GM12878 (cell line): ENCODE data around the gene C1QL4.
"Not testable (repeated sequence)": the region's sequence is repeated elsewhere in the genome, so short reads cannot be mapped to it uniquely, and the experiment has no call there.

ENCODE experiments used
- PAX8 ChIP-seq: fragments of 450-650 bp; IDR thresholded peaks from 2 replicates; pipeline ENCODE4 v1.6.1; 2017; ENCODE audit warnings: mild to moderate bottlenecking, moderate library complexity
- POLR2AphosphoS5 ChIP-seq: IDR thresholded peaks from 2 replicates; pipeline ENCODE4 v1.6.1; 2011; ENCODE audit warnings: mild to moderate bottlenecking, low read length, inconsistent platforms
- TF ChIP-seq, protein P1 (sequence below), 3 experiments: IDR thresholded peaks in 2 of 3; conservative IDR thresholded peaks in 1 of 3; 2 replicates each; pipeline ENCODE4 v1.5.1; 2011; ENCODE audit warnings: low read depth in 3 of 3, low read length in 3 of 3, mild to moderate bottlenecking in 3 of 3, control low read depth in 2 of 3, moderate library complexity in 2 of 3, inconsistent platforms in 1 of 3, mixed read lengths in 1 of 3; ENCODE audit not compliant: control insufficient read depth in 2 of 3, insufficient read depth in 1 of 3; ENCODE audit errors: extremely low read depth in 1 of 3
- TF ChIP-seq, protein P2 (sequence below): fragments of 450-650 bp; IDR thresholded peaks from 2 replicates; pipeline ENCODE4 v1.6.1; 2017; ENCODE audit warnings: antibody characterized with exemption, mild to moderate bottlenecking, moderate library complexity

DNA sequence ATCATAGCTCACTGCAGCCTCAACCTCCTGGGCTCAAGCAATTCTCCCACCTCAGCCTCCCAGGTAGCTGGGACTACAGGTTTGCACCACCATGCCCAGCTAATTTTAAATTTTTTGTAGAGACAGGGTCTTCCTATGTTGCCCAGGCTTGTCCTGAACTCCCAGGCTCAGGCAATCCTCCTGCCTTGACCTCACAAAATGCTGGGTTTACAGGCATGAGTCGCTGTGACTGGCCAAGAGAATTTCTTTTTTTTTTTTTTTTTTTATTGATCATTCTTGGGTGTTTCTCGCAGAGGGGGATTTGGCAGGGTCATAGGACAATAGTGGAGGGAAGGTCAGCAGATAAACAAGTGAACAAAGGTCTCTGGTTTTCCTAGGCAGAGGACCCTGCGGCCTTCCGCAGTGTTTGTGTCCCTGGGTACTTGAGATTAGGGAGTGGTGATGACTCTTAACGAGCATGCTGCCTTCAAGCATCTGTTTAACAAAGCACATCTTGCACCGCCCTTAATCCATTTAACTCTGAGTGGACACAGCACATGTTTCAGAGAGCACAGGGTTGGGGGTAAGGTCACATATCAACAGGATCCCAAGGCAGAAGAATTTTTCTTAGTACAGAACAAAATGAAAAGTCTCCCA is 54.1 kb downstream of the C1QL4 start:
- TF ChIP-seq PAX8, POLR2AphosphoS5: not testable (repeated sequence)
- TF ChIP-seq, protein P1, sequence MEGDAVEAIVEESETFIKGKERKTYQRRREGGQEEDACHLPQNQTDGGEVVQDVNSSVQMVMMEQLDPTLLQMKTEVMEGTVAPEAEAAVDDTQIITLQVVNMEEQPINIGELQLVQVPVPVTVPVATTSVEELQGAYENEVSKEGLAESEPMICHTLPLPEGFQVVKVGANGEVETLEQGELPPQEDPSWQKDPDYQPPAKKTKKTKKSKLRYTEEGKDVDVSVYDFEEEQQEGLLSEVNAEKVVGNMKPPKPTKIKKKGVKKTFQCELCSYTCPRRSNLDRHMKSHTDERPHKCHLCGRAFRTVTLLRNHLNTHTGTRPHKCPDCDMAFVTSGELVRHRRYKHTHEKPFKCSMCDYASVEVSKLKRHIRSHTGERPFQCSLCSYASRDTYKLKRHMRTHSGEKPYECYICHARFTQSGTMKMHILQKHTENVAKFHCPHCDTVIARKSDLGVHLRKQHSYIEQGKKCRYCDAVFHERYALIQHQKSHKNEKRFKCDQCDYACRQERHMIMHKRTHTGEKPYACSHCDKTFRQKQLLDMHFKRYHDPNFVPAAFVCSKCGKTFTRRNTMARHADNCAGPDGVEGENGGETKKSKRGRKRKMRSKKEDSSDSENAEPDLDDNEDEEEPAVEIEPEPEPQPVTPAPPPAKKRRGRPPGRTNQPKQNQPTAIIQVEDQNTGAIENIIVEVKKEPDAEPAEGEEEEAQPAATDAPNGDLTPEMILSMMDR (IDR thresholded peaks at IDR 0.05 in 2 of 3, conservative IDR thresholded peaks at IDR 0.05 in 1 of 3; ENCODE audit: control insufficient read depth in 2 of 3, extremely low read depth in 1 of 3, insufficient read depth in 1 of 3, low read depth in 3 of 3, low read length in 3 of 3) = not testable (repeated sequence)
- TF ChIP-seq, protein P2, sequence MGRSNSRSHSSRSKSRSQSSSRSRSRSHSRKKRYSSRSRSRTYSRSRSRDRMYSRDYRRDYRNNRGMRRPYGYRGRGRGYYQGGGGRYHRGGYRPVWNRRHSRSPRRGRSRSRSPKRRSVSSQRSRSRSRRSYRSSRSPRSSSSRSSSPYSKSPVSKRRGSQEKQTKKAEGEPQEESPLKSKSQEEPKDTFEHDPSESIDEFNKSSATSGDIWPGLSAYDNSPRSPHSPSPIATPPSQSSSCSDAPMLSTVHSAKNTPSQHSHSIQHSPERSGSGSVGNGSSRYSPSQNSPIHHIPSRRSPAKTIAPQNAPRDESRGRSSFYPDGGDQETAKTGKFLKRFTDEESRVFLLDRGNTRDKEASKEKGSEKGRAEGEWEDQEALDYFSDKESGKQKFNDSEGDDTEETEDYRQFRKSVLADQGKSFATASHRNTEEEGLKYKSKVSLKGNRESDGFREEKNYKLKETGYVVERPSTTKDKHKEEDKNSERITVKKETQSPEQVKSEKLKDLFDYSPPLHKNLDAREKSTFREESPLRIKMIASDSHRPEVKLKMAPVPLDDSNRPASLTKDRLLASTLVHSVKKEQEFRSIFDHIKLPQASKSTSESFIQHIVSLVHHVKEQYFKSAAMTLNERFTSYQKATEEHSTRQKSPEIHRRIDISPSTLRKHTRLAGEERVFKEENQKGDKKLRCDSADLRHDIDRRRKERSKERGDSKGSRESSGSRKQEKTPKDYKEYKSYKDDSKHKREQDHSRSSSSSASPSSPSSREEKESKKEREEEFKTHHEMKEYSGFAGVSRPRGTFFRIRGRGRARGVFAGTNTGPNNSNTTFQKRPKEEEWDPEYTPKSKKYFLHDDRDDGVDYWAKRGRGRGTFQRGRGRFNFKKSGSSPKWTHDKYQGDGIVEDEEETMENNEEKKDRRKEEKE = not testable (repeated sequence)
